Measurements from ENCODE around the gene SPO11.

Gene SPO11

DNA sequence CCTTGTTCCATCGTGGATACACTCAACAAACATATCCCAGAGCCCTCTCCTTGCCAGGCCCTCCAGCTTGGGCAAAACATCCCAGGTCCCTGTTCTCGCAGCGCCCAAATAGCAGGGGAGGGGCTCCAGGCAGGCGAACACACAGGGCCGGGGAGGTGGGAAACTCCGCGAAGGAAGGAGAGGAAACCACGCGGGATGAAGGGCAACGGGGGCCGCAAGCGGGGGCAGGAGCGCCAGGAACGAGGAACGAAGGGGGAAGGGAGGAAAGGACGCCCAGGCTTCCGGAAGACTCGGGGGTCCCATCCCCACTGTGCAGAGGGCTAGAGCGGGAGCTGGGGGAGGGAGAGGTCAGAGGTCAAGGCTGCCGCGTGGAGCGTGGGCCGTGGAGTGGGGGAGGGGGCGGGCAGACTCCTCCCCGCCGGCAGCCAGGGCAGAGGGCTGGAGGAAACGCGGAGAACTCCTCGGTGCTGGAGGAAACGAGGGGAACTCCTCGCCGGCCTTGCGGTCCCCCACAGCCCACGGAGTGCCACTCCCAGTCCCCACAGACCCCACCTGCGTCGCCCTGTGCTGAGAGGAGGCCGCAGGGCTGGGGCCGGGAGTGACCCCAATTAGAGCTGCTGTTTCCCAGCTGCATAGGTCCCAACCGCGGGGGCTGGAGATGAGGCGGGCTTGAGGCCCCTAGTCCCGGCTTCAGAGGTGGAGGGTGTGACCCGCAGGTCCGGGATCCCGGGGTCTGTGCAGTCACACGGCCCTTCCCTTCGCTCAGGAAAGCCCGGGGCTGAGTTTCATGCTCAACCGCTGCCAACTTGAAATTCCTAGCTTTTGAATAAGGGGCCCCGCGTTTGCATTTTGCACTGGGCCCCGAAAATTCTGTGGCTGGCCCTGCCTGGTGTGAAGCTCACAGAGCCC lies 60.3 kb downstream of the SPO11 start:
- DNase-seq (ENCODE audit: low spot score) = no peak

DNA sequence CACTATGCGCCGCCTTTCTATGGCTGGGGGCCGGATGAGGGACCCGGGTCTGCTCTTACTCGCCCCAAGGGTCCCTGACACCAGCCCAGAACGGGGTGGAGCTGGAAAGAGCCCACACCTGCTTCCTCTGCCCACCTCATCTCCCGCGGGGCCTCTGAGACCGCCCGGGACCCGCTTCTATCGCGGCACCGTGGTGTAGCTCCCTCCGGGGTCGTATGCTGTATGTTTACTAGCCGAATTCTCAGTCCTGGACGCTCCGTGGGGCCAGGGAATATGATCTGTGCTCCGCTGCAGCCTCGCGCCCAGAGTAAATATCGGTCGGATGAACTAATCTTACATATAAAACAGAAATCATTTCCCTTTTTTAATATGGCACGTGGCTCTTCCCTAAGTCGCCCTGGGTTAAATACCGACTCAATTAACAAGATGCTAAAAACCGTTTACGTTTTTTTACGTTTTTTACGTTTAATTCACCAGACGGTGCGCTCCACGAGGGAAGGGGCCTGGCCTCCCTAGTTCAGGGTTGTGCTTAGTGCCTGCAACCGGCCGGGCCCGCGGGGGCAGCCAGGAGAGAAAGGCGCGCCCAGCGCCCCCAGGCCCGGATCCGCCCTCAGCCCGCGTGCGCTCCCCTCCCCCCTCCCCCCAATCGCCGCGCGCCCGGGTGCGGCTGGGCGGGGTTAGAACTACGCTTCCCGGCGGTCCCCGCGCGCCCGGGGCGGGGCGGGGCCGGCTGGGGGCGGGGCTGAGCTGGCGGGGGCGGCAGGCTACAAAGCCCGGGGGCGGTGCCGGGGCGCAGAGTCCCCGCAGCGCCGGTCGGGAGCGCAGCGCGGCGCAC lies 61.2 kb downstream of the SPO11 start, which contains the start of gene RBM38:
RBM38 (plus strand) TSS at position 793 of the 835 bp plus-strand sequence. CDS start 186 bp downstream, outside the sequence.
- DNase-seq (ENCODE audit: low spot score) (peak; percentile 32), FAIRE-seq (no peak)

More for the DNA sequence above, 60.3 kb downstream of the SPO11 start:
- FAIRE-seq = no peak

DNA sequence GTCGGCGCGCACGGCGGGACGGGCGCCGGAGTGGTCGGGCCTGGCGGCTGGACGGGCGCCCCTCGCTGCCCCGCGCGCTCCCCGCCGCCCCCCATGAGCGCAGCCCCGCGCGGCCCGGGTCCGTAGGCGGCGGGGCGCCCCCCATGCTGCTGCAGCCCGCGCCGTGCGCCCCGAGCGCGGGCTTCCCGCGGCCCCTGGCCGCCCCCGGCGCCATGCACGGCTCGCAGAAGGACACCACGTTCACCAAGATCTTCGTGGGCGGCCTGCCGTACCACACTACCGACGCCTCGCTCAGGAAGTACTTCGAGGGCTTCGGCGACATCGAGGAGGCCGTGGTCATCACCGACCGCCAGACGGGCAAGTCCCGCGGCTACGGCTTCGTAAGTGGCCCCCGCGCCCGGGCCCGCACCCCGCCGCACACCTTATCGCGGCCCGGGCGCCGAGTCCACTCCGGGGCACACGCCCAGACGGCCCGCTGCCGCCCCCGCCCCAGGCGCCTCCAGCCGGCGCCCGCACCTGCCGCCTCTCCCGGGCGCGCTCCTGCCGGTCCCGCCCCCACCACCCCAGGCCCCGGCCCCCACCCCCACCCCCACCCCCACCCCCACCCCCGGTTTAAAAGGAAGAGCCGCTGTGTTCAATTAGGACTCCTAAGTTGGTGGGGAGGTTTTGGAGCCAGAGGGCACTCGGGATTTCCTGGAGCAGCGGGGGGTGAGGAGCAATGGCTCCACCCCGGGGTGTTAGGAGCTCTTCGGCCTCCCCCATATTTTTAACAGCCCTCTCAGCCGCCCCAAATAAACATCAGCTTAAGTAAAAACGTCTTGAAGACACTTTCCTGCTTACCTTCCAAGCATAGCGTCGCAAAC lies 62.1 kb downstream of the SPO11 start:
- FAIRE-seq (no peak), DNase-seq (ENCODE audit: low spot score) (no peak)

DNA sequence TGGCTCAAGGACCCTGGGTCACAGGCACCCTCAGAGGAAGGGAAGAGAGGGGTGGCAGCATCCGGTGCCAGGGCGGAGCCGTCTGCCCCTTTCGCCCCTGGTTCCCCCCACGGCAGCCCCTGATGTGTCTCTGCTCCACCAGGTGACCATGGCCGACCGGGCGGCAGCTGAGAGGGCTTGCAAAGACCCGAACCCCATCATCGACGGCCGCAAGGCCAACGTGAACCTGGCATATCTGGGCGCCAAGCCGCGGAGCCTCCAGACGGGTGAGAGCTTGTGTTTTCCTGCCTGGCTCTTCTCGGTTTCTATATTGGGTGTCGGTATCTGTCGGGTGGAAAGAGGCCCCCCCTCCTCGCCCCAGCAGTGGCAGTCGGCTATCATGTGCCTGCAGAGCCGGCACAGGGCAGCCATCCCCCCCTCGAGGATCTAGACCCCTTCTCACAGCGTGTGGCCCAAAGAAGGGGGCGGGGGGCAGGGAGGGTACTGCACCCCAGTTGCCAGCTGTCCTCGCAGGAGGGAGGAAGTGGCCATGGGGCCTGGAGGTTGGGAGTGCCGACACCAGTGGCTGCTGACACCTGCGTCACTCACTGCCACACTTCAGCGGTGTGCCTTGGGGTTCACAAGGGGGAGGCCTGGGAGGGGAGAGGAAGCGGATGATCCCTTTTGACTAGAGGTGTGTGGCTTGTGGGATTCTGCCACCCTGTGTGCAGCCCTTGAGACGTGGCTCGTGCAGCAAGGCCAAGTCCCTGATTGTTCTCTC lies 63.1 kb downstream of the SPO11 start:
- FAIRE-seq = no peak
- no peak for DNase-seq (ENCODE audit: low spot score)

All from RCC 7860 (cell line).